ENCODE results near the gene EAF2. TPM values are rescaled to one million over a fixed set of nuclear protein-coding genes. Genes with fewer than 3 reads are reported as not detected.

Gene EAF2
- total RNA-seq, 4 donors from 2014 or later = 3.5 to 35.5 (median 4.7) TPM; not detected in 1

GRCh38 chr3:121885386-121885785 lies 50.4 kb downstream of the EAF2 start:
- Histone ChIP-seq H3K4me1 (no peaks in the 10 kb centered on the region), H3K36me3 (no peaks in the 10 kb centered on the region), H3K27me3 (no peaks in the 10 kb centered on the region), H3K4me3 (no peak overlapping the region), H3K27ac (no peak overlapping the region), H3K9me3 (no peaks in the 10 kb centered on the region)
- no peak for TF ChIP-seq POLR2A (IDR thresholded peaks at IDR 0.05)
- TF ChIP-seq, protein P1, sequence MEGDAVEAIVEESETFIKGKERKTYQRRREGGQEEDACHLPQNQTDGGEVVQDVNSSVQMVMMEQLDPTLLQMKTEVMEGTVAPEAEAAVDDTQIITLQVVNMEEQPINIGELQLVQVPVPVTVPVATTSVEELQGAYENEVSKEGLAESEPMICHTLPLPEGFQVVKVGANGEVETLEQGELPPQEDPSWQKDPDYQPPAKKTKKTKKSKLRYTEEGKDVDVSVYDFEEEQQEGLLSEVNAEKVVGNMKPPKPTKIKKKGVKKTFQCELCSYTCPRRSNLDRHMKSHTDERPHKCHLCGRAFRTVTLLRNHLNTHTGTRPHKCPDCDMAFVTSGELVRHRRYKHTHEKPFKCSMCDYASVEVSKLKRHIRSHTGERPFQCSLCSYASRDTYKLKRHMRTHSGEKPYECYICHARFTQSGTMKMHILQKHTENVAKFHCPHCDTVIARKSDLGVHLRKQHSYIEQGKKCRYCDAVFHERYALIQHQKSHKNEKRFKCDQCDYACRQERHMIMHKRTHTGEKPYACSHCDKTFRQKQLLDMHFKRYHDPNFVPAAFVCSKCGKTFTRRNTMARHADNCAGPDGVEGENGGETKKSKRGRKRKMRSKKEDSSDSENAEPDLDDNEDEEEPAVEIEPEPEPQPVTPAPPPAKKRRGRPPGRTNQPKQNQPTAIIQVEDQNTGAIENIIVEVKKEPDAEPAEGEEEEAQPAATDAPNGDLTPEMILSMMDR (IDR thresholded peaks at IDR 0.05) = no peak
- DNase-seq = no peak

GRCh38 chr3:121894301-121894990 lies 59.4 kb downstream of the EAF2 start, which contains the start of gene SLC15A2:
SLC15A2 (plus strand) TSS chr3:121894401; CDS start chr3:121894477, 76 bp downstream.
- H3K27me3 ChIP-seq = no peaks in the 10 kb centered on the region
- TF ChIP-seq, protein P1 (IDR thresholded peaks at IDR 0.05) = no peak
- no peak for TF ChIP-seq POLR2A (IDR thresholded peaks at IDR 0.05)
- H3K27ac ChIP-seq = no peak within 1 kb of the TSS
- H3K9me3 ChIP-seq = no peaks in the 10 kb centered on the region
- no peak for DNase-seq
- no peaks in the 10 kb centered on the region for H3K4me1 ChIP-seq
- H3K36me3 ChIP-seq = no peaks in the 10 kb centered on the region
- no peak within 1 kb of the TSS for H3K4me3 ChIP-seq

DNA sequence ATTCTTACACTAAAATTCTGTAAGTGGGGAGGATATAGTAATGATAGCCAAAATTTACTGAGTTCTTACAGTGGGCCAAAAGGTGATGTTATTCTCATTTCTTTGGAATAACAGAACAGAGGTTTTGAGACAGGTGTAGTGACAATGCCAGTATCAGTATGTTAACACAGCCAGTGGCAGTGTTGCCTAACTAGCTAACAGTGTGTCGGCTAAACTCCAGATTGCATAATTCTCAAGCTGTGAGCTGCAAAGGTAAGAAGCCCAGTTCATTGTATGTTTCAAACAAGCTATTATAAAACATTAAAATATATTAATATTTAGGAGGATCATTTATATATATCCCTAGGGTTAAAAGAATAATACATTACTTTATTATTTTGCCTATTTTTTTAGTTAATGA lies 60.1 kb downstream of the EAF2 start:
- H3K36me3 ChIP-seq = no peaks in the 10 kb centered on the region
- H3K27ac ChIP-seq = no peak overlapping the region
- no peaks in the 10 kb centered on the region for H3K9me3 ChIP-seq
- H3K4me3 ChIP-seq = no peak overlapping the region
- no peaks in the 10 kb centered on the region for H3K4me1 ChIP-seq
- no peaks in the 10 kb centered on the region for H3K27me3 ChIP-seq
- DNase-seq = no peak
- no peak for TF ChIP-seq POLR2A (IDR thresholded peaks at IDR 0.05)
- TF ChIP-seq, protein P1 (IDR thresholded peaks at IDR 0.05) = no peak

- Histone ChIP-seq H3K4me1 (no peaks in the 10 kb centered on the region), H3K36me3 (no peaks in the 10 kb centered on the region), H3K4me3 (no peak overlapping the region), H3K27ac (no peak overlapping the region), H3K27me3 (no peaks in the 10 kb centered on the region), H3K9me3 (no peaks in the 10 kb centered on the region)
- TF ChIP-seq, protein P1 (IDR thresholded peaks at IDR 0.05) = no peak
- no peak for TF ChIP-seq POLR2A (IDR thresholded peaks at IDR 0.05)
- no peak for DNase-seq
These were observed 60.7 kb downstream of the EAF2 start for GRCh38 chr3:121895736-121896135.

- DNase-seq = no peak
- no peaks in the 10 kb centered on the region for H3K36me3 ChIP-seq
- TF ChIP-seq POLR2A (IDR thresholded peaks at IDR 0.05) = no peak
- TF ChIP-seq, protein P1 (IDR thresholded peaks at IDR 0.05) = no peak
These were observed 61.8 kb downstream of the EAF2 start for GRCh38 chr3:121896823-121897222.

More at GRCh38 chr3:121896823-121897222, 61.8 kb downstream of the EAF2 start:
- H3K4me3 ChIP-seq = no peak overlapping the region
- H3K27me3 ChIP-seq = no peaks in the 10 kb centered on the region
- H3K4me1 ChIP-seq = no peaks in the 10 kb centered on the region
- no peak overlapping the region for H3K27ac ChIP-seq
- no peaks in the 10 kb centered on the region for H3K9me3 ChIP-seq

Measured in Peyer's patch (tissue), 4 donors.